Measurements from ENCODE around the gene LAMP1. TPM values are rescaled to one million over a fixed set of nuclear protein-coding genes. Genes with fewer than 3 reads are reported as not detected.

LAMP1 gene
- total and polyA plus RNA-seq, 2 donors (not counting 1 experiment from before 2014, with no cell fraction given): 52.1 to 96.1 TPM

DNA sequence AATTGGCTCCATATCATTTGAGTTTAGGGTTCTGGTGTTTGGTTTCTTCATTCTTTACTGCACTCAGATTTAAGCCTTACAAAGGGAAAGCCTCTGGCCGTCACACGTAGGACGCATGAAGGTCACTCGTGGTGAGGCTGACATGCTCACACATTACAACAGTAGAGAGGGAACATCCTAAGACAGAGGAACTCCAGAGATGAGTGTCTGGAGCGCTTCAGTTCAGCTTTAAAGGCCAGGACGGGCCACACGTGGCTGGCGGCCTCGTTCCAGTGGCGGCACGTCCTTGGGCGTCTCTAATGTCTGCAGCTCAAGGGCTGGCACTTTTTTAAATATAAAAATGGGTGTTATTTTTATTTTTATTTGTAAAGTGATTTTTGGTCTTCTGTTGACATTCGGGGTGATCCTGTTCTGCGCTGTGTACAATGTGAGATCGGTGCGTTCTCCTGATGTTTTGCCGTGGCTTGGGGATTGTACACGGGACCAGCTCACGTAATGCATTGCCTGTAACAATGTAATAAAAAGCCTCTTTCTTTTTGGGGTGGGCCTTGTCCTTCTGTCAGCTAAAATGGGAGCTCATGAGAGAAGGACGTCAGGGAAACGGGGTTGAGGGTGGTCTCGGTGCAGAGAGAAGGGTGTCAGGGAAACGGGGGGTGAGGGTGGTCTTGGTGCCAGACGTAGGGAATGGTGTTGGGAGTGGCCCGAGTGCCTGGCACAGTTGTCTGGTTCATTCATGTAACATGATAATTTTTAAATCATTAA is 26.0 kb downstream of the LAMP1 start:
- no peaks in the 10 kb centered on the region for H3K27me3 ChIP-seq (replicated peaks in 1 of 4; ENCODE audit: control extremely low read depth in 1 of 4, control insufficient read depth in 3 of 4, insufficient read depth in 4 of 4, low read length in 3 of 4)
- no peaks in the 10 kb centered on the region for H3K27me3 Mint-ChIP-seq
- H3K27ac Mint-ChIP-seq: no peak overlapping the region
- no peak overlapping the region for H3K4me2 ChIP-seq (replicated peaks; ENCODE audit: low read depth, low read length, poor library complexity, severe bottlenecking)
- no peak overlapping the region for H3K4me3 Mint-ChIP-seq
- no peaks in the 10 kb centered on the region for H3K4me1 ChIP-seq (ENCODE audit: control insufficient read depth in 2 of 2, insufficient read depth in 2 of 2, low read length in 2 of 2)
- peaks cover 0 to 7% (median 0%) of the 10 kb centered on the region in 3 donors for H3K9me3 ChIP-seq (ENCODE audit: control extremely low read depth in 1 of 3, control insufficient read depth in 2 of 3, insufficient read depth in 1 of 3, low read length in 2 of 3)
- ChIA-PET POLR2A (no interaction called here), CTCF (no interaction called here)
- H3K9ac ChIP-seq (ENCODE audit: low read length): no peak overlapping the region
- no peaks in the 10 kb centered on the region for H3K4me1 Mint-ChIP-seq
- H3K79me2 ChIP-seq (ENCODE audit: control insufficient read depth, insufficient read depth, low read length): no peaks in the 10 kb centered on the region
- intact Hi-C loops (cut with micrococcal nuclease): no loop called here
- 97% methylated on average over 14 of the region's 25 CpGs for WGBS (ENCODE audit: insufficient coverage)
- no peak for TF ChIP-seq EZH2 (IDR thresholded peaks at IDR 0.05; ENCODE audit: borderline replicate concordance, insufficient read depth, low read depth, low read length, poor library complexity, severe bottlenecking)
- TF ChIP-seq, protein P1, sequence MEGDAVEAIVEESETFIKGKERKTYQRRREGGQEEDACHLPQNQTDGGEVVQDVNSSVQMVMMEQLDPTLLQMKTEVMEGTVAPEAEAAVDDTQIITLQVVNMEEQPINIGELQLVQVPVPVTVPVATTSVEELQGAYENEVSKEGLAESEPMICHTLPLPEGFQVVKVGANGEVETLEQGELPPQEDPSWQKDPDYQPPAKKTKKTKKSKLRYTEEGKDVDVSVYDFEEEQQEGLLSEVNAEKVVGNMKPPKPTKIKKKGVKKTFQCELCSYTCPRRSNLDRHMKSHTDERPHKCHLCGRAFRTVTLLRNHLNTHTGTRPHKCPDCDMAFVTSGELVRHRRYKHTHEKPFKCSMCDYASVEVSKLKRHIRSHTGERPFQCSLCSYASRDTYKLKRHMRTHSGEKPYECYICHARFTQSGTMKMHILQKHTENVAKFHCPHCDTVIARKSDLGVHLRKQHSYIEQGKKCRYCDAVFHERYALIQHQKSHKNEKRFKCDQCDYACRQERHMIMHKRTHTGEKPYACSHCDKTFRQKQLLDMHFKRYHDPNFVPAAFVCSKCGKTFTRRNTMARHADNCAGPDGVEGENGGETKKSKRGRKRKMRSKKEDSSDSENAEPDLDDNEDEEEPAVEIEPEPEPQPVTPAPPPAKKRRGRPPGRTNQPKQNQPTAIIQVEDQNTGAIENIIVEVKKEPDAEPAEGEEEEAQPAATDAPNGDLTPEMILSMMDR (IDR thresholded peaks at IDR 0.05): no peak
- H4K20me1 ChIP-seq (ENCODE audit: control insufficient read depth, insufficient read depth, low read length, poor library complexity, severe bottlenecking): peaks cover 14% of the 10 kb centered on the region
- DNase-seq: no peak
- H3K36me3 ChIP-seq (replicated peaks in 1 of 2; ENCODE audit: control extremely low read depth in 1 of 2, control insufficient read depth in 1 of 2, extremely low read depth in 1 of 2, insufficient read depth in 2 of 2, low read length in 1 of 2): peaks cover 0 to 59% of the 10 kb centered on the region in 2 experiments
- no peak overlapping the region for H3K27ac ChIP-seq (ENCODE audit: low read length in 2 of 2)
- H2AFZ ChIP-seq (ENCODE audit: insufficient read depth, low read depth, low read length, poor library complexity, severe bottlenecking): no peak overlapping the region
- H3K9me3 Mint-ChIP-seq (ENCODE audit: insufficient read depth): no peaks in the 10 kb centered on the region
- no peak for ATAC-seq (ENCODE audit: low read depth)
- H3K4me3 ChIP-seq (ENCODE audit: control extremely low read depth in 1 of 5, extremely low read depth in 1 of 5, insufficient read depth in 1 of 5, low read depth in 2 of 5, low read length in 4 of 5): no peak overlapping the region

- H2AFZ ChIP-seq (ENCODE audit: insufficient read depth, low read depth, low read length, poor library complexity, severe bottlenecking): no peak overlapping the region
- H3K9me3 ChIP-seq (ENCODE audit: control extremely low read depth in 1 of 3, control insufficient read depth in 2 of 3, insufficient read depth in 1 of 3, low read length in 2 of 3): peaks cover 0 to 7% (median 0%) of the 10 kb centered on the region in 3 donors
- Mint-ChIP-seq H3K4me1 (no peaks in the 10 kb centered on the region), H3K9me3 (ENCODE audit: insufficient read depth) (no peaks in the 10 kb centered on the region), H3K27ac (no peak overlapping the region), H3K4me3 (no peak overlapping the region), H3K27me3 (no peaks in the 10 kb centered on the region)
- H3K79me2 ChIP-seq (ENCODE audit: control insufficient read depth, insufficient read depth, low read length): no peaks in the 10 kb centered on the region
- WGBS (ENCODE audit: insufficient coverage): 100% methylated on average over 3 of the region's 7 CpGs
- ChIA-PET CTCF (no interaction called here), POLR2A (no interaction called here)
- H3K4me3 ChIP-seq (ENCODE audit: control extremely low read depth in 1 of 5, extremely low read depth in 1 of 5, insufficient read depth in 1 of 5, low read depth in 2 of 5, low read length in 4 of 5): no peak overlapping the region
- peaks cover 0 to 51% of the 10 kb centered on the region in 2 experiments for H3K36me3 ChIP-seq (replicated peaks in 1 of 2; ENCODE audit: control extremely low read depth in 1 of 2, control insufficient read depth in 1 of 2, extremely low read depth in 1 of 2, insufficient read depth in 2 of 2, low read length in 1 of 2)
- H4K20me1 ChIP-seq (ENCODE audit: control insufficient read depth, insufficient read depth, low read length, poor library complexity, severe bottlenecking): peaks cover 9% of the 10 kb centered on the region
- no peak overlapping the region for H3K9ac ChIP-seq (ENCODE audit: low read length)
- intact Hi-C loops (cut with micrococcal nuclease): no loop called here
- no peak for DNase-seq
- no peak overlapping the region for H3K4me2 ChIP-seq (replicated peaks; ENCODE audit: low read depth, low read length, poor library complexity, severe bottlenecking)
- no peak for ATAC-seq (ENCODE audit: low read depth)
- no peaks in the 10 kb centered on the region for H3K4me1 ChIP-seq (ENCODE audit: control insufficient read depth in 2 of 2, insufficient read depth in 2 of 2, low read length in 2 of 2)
- no peaks in the 10 kb centered on the region for H3K27me3 ChIP-seq (replicated peaks in 1 of 4; ENCODE audit: control extremely low read depth in 1 of 4, control insufficient read depth in 3 of 4, insufficient read depth in 4 of 4, low read length in 3 of 4)
- TF ChIP-seq, protein P1 (IDR thresholded peaks at IDR 0.05): no peak
- no peak for TF ChIP-seq EZH2 (IDR thresholded peaks at IDR 0.05; ENCODE audit: borderline replicate concordance, insufficient read depth, low read depth, low read length, poor library complexity, severe bottlenecking)
- H3K27ac ChIP-seq (ENCODE audit: low read length in 2 of 2): no peak overlapping the region
Observed at GRCh38 chr13:113323869-113324268, 26.8 kb downstream of the LAMP1 start.
